Measurements from ENCODE around the gene QSOX2.

GRCh38 chr9:136247551-136247916, 1.9 kb upstream of the QSOX2 start:
- TF ChIP-seq CTCF (IDR thresholded peaks at IDR 0.05): no peak
- TF ChIP-seq POLR2A (IDR thresholded peaks at IDR 0.05): no peak

Data from Peyer's patch (tissue), 4 donors.